Lower leg skin (tissue), 3 donors: ENCODE data around the gene PLXDC1.
"Not testable (repeated sequence)": the region's sequence is repeated elsewhere in the genome, so short reads cannot be mapped to it uniquely, and the experiment has no call there.

Source experiments
- POLR2A ChIP-seq, 2 donors: fragments of 450-650 bp; IDR thresholded peaks; one replicate each; pipeline ENCODE4 v1.6.1; 2016 to 2017; ENCODE audit warnings: antibody characterized with exemption in 2 of 2, mild to moderate bottlenecking in 1 of 2, moderate library complexity in 1 of 2
- TF ChIP-seq, protein P1 (sequence below), 3 donors: fragments of 450-650 bp; IDR thresholded peaks; one replicate each; pipeline ENCODE4 v1.5.1; 2016; ENCODE audit warnings: antibody characterized with exemption in 3 of 3, mild to moderate bottlenecking in 3 of 3, moderate library complexity in 2 of 3

DNA sequence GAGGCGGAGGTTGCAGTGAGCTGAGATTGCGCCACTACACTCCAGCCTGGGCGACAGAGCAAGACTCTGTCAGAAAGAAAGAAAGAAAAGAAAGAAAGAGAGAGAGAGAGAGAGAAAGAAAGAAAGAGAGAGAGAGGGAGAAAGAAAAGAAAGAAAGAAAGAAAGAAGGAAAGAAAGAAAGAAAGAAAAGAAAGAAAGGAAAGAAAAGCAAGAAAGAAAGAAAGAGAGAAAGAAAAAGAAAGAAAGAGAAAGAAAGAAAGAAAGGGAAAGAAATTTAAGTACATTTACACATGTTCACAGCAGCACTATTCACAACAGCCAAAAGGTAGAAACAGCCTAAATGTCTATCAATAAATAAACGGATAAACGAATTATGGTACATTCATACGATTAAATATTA lies 21.9 kb downstream of the PLXDC1 start:
- TF ChIP-seq POLR2A (IDR thresholded peaks at IDR 0.05), result not testable (repeated sequence)
- TF ChIP-seq, protein P1, sequence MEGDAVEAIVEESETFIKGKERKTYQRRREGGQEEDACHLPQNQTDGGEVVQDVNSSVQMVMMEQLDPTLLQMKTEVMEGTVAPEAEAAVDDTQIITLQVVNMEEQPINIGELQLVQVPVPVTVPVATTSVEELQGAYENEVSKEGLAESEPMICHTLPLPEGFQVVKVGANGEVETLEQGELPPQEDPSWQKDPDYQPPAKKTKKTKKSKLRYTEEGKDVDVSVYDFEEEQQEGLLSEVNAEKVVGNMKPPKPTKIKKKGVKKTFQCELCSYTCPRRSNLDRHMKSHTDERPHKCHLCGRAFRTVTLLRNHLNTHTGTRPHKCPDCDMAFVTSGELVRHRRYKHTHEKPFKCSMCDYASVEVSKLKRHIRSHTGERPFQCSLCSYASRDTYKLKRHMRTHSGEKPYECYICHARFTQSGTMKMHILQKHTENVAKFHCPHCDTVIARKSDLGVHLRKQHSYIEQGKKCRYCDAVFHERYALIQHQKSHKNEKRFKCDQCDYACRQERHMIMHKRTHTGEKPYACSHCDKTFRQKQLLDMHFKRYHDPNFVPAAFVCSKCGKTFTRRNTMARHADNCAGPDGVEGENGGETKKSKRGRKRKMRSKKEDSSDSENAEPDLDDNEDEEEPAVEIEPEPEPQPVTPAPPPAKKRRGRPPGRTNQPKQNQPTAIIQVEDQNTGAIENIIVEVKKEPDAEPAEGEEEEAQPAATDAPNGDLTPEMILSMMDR (IDR thresholded peaks at IDR 0.05), result not testable (repeated sequence)
